Aorta (tissue), 5 donors: ENCODE results near the gene MYT1. TPM values are rescaled to one million over a fixed set of nuclear protein-coding genes. Genes with fewer than 3 reads are reported as not detected.

Experiments used
- ATAC-seq: fragments of 200-7000 bp; cut with Tn5 transposase; one replicate; pipeline ENCODE4 v1.9.1; 2022; ENCODE audit warnings: moderate library complexity; ENCODE audit not compliant: low FRiP score
- DNase-seq, 2 donors: peaks; one replicate each; pipeline ENCODE4 v3.0.0-alpha.2; 2020
- H3K27ac ChIP-seq, 2 donors: one replicate each; pipeline ENCODE4 v1.5.1; 2013; ENCODE audit warnings: low read length in 2 of 2, mild to moderate bottlenecking in 2 of 2, moderate library complexity in 2 of 2, control low read depth in 1 of 2, inconsistent platforms in 1 of 2, low read depth in 1 of 2
- H3K27me3 ChIP-seq, 2 donors: one replicate each; pipeline ENCODE4 v1.6.1; 2013; ENCODE audit warnings: control low read depth in 1 of 2, low read length in 1 of 2, mild to moderate bottlenecking in 1 of 2, moderate library complexity in 1 of 2; ENCODE audit not compliant: insufficient read depth in 2 of 2, control insufficient read depth in 1 of 2
- H3K36me3 ChIP-seq, 2 donors: one replicate each; pipeline ENCODE4 v1.6.1; 2013; ENCODE audit warnings: control low read depth in 1 of 2, low read length in 1 of 2, mild to moderate bottlenecking in 1 of 2; ENCODE audit not compliant: insufficient read depth in 2 of 2, control insufficient read depth in 1 of 2
- H3K4me1 ChIP-seq, 2 donors: one replicate each; pipeline ENCODE4 v1.6.1; 2013; ENCODE audit warnings: low read length in 2 of 2, control low read depth in 1 of 2, mild to moderate bottlenecking in 1 of 2, moderate library complexity in 1 of 2; ENCODE audit not compliant: insufficient read depth in 2 of 2, control insufficient read depth in 1 of 2
- H3K4me3 ChIP-seq, 2 donors: one replicate each; pipeline ENCODE4 v1.5.1; 2013; ENCODE audit warnings: low read length in 2 of 2, control low read depth in 1 of 2, mild to moderate bottlenecking in 1 of 2
- H3K9me3 ChIP-seq: one replicate; pipeline ENCODE4 v1.6.1; 2013; ENCODE audit warnings: mild to moderate bottlenecking, low read length; ENCODE audit not compliant: control insufficient read depth
- WGBS, 2 donors: extraction: QIAGEN DNeasy Blood & Tissue Kit; methylation state at CpG; one replicate each; pipeline ENCODE4 v1.1.7; 2013; 5-methylcytosine and 5-hydroxymethylcytosine counted together
- intact Hi-C, 2 donors: fragments of 100-400 bp; cut with DNase I; formaldehyde crosslinking; loops; one replicate each; pipeline versions ENCODE4 v1.14.2 to v1.15.0; 2022
- polyA plus RNA-seq, 2 donors: library from polyadenylated mRNA; stranded (reverse); fragments of 200-250 nt; gene quantifications; one replicate each; pipeline ENCODE4 v1.2.3, GENCODE V29; 2013
- total RNA-seq, 2 donors: library from RNA; stranded (reverse); fragmentation: NEBNext Ultra II Directional; extraction: Animal tissue kit (Norgen Biotek cat#: 25700); gene quantifications; one replicate each; pipeline ENCODE4 v1.2.1, GENCODE V29; 2021
- donor health status: healthy with polysubstance abuse.
- donor health status: Bipolar disorder and iron deficiency.
- donor health status: DM: no; HTN: no; CAD: no.
- donor health status: DM: no; HTN: no; CAD: no.
- donor health status: DM: yes; HTN: yes; CAD: no.

The MYT1 gene
- total and polyA plus RNA-seq, 4 donors = not detected

- Histone ChIP-seq H3K4me1 (no peaks in the 10 kb centered on the region), H3K36me3 (no peaks in the 10 kb centered on the region), H3K27ac (no peak overlapping the region), H3K9me3 (no peaks in the 10 kb centered on the region), H3K27me3 (no peaks in the 10 kb centered on the region), H3K4me3 (no peak overlapping the region)
- intact Hi-C loops = no loop called here
- DNase-seq = no peak
- 10 to 13% methylated on average over 33 of the region's 33 CpGs for WGBS, 2 donors
- ATAC-seq = no peak
These were observed 2.7 kb upstream of the MYT1 start for GRCh38 chr20:64161356-64162238.

- Histone ChIP-seq H3K27ac (no peak overlapping the region), H3K27me3 (no peaks in the 10 kb centered on the region), H3K9me3 (no peaks in the 10 kb centered on the region), H3K36me3 (no peaks in the 10 kb centered on the region), H3K4me3 (no peak overlapping the region), H3K4me1 (no peaks in the 10 kb centered on the region)
- WGBS, 2 donors = 44 to 48% methylated on average over 23 of the region's 23 CpGs
- DNase-seq (no peak), ATAC-seq (no peak)
- intact Hi-C loops = no loop called here
These were observed 1.9 kb upstream of the MYT1 start for GRCh38 chr20:64162239-64162910.

DNA sequence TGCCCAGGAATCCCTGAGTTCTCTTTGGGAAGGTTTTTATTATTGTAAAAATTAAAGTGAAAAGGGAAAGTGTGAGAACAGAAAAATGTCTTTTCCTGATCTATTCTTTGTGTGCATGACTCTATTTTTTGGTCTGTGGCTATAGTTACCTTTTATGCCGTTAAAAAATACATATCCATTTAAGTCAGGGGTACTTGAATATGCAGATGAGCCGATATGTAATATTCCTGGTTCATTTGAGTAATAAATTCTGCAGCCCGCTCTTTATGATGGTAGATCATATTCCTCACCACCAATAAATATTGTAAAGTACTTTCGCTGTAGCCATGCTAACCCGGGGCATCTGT lies 503 bp upstream of the MYT1 start:
- Histone ChIP-seq H3K27ac (no peak overlapping the region), H3K4me3 (no peak overlapping the region), H3K4me1 (no peaks in the 10 kb centered on the region), H3K9me3 (no peaks in the 10 kb centered on the region), H3K36me3 (no peaks in the 10 kb centered on the region), H3K27me3 (no peaks in the 10 kb centered on the region)
- intact Hi-C loops = no loop called here
- no peak for ATAC-seq
- DNase-seq = no peak
- WGBS, 2 donors = 79 to 83% methylated on average over 5 of the region's 5 CpGs

DNA sequence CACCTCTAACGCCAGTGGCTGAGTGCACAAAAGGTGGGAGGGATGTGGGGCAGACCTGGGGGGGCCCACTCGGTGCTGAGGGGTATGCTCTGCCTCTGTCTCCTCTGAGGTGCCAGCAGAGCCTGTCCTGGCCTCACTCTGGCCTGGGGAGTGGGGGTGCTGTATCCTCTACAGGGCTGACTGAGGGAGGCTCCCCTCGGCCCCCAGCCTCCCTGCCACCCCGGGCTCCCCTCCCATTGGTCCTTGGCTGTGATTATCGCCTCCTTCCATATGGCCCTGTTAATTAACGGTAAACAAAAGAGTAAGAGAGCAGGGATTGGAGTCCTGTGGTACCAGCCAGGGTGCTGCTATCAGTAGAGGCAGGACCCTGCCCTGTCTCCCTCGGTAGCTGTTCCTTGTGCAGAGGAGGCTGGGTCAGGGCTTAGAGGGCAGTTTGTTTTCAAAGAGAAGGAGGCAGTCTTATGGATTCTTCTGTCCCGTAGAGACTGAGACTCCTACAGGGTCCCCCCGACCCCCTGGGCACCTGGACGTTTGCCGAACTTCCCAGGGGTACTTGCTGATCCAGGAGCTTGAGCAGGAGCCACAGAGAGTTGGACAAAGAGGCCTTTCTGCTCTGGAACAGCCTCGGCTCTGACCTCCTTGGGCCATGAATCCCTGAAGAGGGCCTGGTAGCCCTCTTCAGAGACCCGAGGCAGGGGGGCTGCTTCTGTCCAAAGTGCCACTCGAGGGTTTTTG lies 1.8 kb downstream of the MYT1 start:
- WGBS, 2 donors = 71 to 72% methylated on average over 14 of the region's 14 CpGs
- intact Hi-C loops = no loop called here
- ATAC-seq = no peak

GRCh38 chr20:64166721-64167615 lies 2.7 kb downstream of the MYT1 start:
- Histone ChIP-seq H3K27me3 (no peaks in the 10 kb centered on the region), H3K4me3 (no peak overlapping the region), H3K36me3 (no peaks in the 10 kb centered on the region), H3K9me3 (no peaks in the 10 kb centered on the region), H3K27ac (no peak overlapping the region), H3K4me1 (no peaks in the 10 kb centered on the region)
- DNase-seq (no peak), ATAC-seq (no peak)
- intact Hi-C loops = no loop called here
- WGBS, 2 donors = 51 to 56% methylated on average over 18 of the region's 18 CpGs

More for the DNA sequence above, 1.8 kb downstream of the MYT1 start:
- Histone ChIP-seq H3K4me3 (no peak overlapping the region), H3K36me3 (no peaks in the 10 kb centered on the region), H3K9me3 (no peaks in the 10 kb centered on the region), H3K27me3 (no peaks in the 10 kb centered on the region), H3K27ac (no peak overlapping the region), H3K4me1 (no peaks in the 10 kb centered on the region)
- no peak for DNase-seq

DNA sequence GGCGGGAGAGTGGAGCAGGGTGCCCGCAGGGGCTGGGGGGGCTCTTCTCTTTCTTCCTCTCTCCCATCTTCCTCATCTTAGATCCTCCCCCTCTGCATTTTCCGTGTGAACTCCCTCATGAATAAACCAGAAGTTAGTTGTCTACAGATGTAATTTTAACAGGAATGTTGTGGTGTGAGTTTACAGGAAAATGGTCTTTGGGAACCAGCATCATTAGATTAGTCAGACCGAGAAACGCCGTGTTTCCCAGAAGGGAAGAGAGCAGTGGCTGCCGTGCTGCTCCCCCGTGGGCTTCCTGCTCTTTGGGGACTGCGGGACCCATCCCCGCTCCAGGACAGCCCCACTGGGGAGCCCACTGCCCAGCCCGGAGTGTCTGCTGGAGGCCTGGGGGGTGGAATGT lies 3.4 kb downstream of the MYT1 start:
- no peaks in the 10 kb centered on the region for H3K36me3 ChIP-seq
- DNase-seq (no peak), ATAC-seq (no peak)
- no peaks in the 10 kb centered on the region for H3K9me3 ChIP-seq
- no peak overlapping the region for H3K4me3 ChIP-seq
- WGBS, 2 donors = 51 to 59% methylated on average over 10 to 11 of the region's 11 CpGs
- no peaks in the 10 kb centered on the region for H3K27me3 ChIP-seq
- intact Hi-C loops = no loop called here
- no peak overlapping the region for H3K27ac ChIP-seq
- no peaks in the 10 kb centered on the region for H3K4me1 ChIP-seq

- WGBS, 2 donors = 39 to 52% methylated on average over 12 of the region's 12 CpGs
- H3K27ac ChIP-seq = no peak overlapping the region
- H3K4me1 ChIP-seq = no peaks in the 10 kb centered on the region
- no peaks in the 10 kb centered on the region for H3K9me3 ChIP-seq
- H3K36me3 ChIP-seq = no peaks in the 10 kb centered on the region
- DNase-seq = peak in 1 of 2 donors; percentile 17
- no peak overlapping the region for H3K4me3 ChIP-seq
- intact Hi-C loops = no loop called here
- no peak for ATAC-seq
- no peaks in the 10 kb centered on the region for H3K27me3 ChIP-seq
These were observed 4.3 kb downstream of the MYT1 start for GRCh38 chr20:64168381-64169090.
